ENCODE results near the gene MIA2.

DNA sequence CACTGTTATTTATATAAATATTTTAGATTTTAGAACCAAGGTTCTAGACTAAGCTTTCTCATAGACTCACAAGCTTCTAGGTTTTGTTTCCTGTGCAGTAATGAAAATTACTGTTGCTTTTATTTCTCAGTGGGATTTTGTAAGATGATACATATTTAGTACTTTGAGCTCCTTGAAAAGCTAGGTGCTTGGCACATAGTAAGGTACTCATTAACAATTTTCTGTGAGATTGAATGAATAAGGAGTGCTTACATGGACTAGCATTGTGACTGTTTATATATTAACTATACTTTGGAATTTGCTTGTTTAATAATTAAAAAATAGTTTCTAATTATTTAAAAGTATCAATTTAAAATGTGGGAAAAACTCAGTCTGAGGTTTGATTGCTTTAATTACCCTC lies 85.7 kb downstream of the MIA2 start:
- no peak for TF ChIP-seq EP300 (IDR thresholded peaks at IDR 0.05; ENCODE audit: borderline replicate concordance in 1 of 2, low read depth in 1 of 2, low read length in 1 of 2)
- TF ChIP-seq, protein P1, sequence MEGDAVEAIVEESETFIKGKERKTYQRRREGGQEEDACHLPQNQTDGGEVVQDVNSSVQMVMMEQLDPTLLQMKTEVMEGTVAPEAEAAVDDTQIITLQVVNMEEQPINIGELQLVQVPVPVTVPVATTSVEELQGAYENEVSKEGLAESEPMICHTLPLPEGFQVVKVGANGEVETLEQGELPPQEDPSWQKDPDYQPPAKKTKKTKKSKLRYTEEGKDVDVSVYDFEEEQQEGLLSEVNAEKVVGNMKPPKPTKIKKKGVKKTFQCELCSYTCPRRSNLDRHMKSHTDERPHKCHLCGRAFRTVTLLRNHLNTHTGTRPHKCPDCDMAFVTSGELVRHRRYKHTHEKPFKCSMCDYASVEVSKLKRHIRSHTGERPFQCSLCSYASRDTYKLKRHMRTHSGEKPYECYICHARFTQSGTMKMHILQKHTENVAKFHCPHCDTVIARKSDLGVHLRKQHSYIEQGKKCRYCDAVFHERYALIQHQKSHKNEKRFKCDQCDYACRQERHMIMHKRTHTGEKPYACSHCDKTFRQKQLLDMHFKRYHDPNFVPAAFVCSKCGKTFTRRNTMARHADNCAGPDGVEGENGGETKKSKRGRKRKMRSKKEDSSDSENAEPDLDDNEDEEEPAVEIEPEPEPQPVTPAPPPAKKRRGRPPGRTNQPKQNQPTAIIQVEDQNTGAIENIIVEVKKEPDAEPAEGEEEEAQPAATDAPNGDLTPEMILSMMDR (IDR thresholded peaks at IDR 0.05): no peak
- TF ChIP-seq, protein P2, sequence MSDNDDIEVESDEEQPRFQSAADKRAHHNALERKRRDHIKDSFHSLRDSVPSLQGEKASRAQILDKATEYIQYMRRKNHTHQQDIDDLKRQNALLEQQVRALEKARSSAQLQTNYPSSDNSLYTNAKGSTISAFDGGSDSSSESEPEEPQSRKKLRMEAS (IDR thresholded peaks at IDR 0.05; ENCODE audit: low read depth): no peak
